BE2C (cell line): Measurements from ENCODE around the gene KRTAP4-6.
"Not testable (repeated sequence)": the region's sequence is repeated elsewhere in the genome, so short reads cannot be mapped to it uniquely, and the experiment has no call there.

ENCODE experiments used
- DNase-seq: peaks from one replicate; pipeline ENCODE4 v3.0.0-alpha.2; 2020
- H3K27me3 ChIP-seq: fragments of 250-450 bp; sonication (Bioruptor Pico); 2 replicates; pipeline ENCODE4 v1.5.1; 2020; ENCODE audit warnings: mild to moderate bottlenecking
- H3K36me3 ChIP-seq: fragments of 250-450 bp; sonication (Bioruptor Pico); 2 replicates; pipeline ENCODE4 v1.5.1; 2020; ENCODE audit warnings: mild to moderate bottlenecking
- H3K4me1 ChIP-seq: fragments of 250-450 bp; sonication (Bioruptor Pico); 2 replicates; pipeline ENCODE4 v1.5.1; 2020
- H3K4me3 ChIP-seq: 2 replicates; pipeline ENCODE4 v1.5.1; 2011; ENCODE audit warnings: low read depth, low read length
- H3K9me3 ChIP-seq: fragments of 250-450 bp; sonication (Bioruptor Pico); 2 replicates; pipeline ENCODE4 v1.5.1; 2020
- TF ChIP-seq, protein P1 (sequence below): IDR thresholded peaks from 2 replicates; pipeline ENCODE4 v1.5.1; 2012; ENCODE audit warnings: mild to moderate bottlenecking, low read depth, low read length

Gene KRTAP4-6

DNA sequence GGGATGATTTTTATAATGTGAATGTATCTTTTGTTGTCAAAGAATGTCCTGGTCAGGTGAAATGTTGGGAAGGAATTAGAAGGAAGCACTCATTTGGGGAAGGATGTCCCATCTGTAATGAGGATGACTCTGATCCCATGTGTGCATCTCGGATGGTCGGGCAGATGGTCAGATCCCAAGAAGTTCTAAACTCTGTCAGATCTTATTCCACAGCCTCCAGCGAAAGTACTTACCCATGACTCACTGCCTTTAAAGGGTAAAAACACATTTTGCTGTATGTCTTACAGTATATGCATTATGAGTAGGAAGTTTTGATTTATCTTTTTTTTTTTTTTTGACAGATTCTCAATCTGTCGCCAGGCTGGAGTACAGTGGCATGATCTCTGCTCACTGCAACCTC lies 21.6 kb downstream of the KRTAP4-6 start:
- Histone ChIP-seq H3K4me1 (no peaks in the 10 kb centered on the region), H3K9me3 (no peaks in the 10 kb centered on the region), H3K4me3 (no peak overlapping the region), H3K36me3 (no peaks in the 10 kb centered on the region), H3K27me3 (peaks cover 8% of the 10 kb centered on the region)
- TF ChIP-seq, protein P1, sequence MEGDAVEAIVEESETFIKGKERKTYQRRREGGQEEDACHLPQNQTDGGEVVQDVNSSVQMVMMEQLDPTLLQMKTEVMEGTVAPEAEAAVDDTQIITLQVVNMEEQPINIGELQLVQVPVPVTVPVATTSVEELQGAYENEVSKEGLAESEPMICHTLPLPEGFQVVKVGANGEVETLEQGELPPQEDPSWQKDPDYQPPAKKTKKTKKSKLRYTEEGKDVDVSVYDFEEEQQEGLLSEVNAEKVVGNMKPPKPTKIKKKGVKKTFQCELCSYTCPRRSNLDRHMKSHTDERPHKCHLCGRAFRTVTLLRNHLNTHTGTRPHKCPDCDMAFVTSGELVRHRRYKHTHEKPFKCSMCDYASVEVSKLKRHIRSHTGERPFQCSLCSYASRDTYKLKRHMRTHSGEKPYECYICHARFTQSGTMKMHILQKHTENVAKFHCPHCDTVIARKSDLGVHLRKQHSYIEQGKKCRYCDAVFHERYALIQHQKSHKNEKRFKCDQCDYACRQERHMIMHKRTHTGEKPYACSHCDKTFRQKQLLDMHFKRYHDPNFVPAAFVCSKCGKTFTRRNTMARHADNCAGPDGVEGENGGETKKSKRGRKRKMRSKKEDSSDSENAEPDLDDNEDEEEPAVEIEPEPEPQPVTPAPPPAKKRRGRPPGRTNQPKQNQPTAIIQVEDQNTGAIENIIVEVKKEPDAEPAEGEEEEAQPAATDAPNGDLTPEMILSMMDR: no peak
- DNase-seq: no peak

DNA sequence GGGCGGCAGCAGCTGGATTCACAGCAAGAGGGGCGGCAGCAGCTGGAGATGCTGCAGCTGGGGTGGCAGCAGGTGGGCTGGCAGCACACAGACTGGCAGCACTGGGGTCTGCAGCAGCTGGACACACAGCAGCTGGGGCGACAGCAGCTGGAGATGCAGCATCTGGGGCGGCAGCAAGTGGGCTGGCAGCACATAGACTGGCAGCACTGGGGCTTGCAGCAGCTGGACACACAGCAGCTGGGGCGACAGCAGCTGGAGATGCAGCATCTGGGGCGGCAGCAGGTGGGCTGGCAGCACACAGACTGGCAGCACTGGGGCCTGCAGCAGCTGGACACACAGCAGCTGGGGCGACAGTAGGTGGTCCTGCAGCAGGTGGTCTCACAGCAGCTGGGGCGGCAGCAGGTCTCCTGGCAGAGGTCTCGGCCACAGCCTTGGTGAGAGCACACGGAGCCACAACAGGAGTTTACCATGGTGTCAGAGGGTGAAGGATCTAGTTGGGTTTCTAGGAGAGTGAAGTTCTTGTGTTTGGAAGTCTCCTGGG lies 22.4 kb downstream of the KRTAP4-6 start, which contains the start of gene KRTAP4-11:
TSS of gene KRTAP4-11 (minus strand) at position 528 of the 541 bp plus-strand sequence. CDS start at position 470, 58 bp downstream.
- not testable (repeated sequence) for H3K36me3 ChIP-seq, H3K27me3 ChIP-seq, H3K4me1 ChIP-seq, H3K4me3 ChIP-seq, H3K9me3 ChIP-seq, DNase-seq

DNA sequence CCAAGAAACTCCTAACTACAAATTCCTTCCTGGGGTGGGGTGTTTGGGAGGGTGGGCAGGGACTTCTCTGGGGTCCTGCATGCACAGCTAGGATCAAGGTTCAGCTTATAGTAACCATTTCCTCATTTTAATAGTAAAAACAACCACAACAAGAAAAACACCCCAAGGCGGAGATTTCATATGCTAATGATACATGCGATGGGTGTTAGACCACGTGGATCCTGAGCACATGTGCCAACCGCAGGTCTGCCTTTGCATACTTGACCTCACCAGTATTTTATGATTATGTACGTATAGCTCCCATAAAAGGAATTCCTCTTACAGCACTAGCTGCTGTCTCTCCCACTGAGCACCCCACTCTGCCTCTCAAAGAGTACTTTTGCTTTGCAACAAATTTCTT lies 24.0 kb downstream of the KRTAP4-6 start:
- Histone ChIP-seq H3K4me3 (no peak overlapping the region), H3K27me3 (peaks cover 4% of the 10 kb centered on the region; the same call in 1 of the 2 replicates), H3K4me1 (no peaks in the 10 kb centered on the region), H3K36me3 (no peaks in the 10 kb centered on the region), H3K9me3 (no peaks in the 10 kb centered on the region)
- TF ChIP-seq, protein P1: no peak
- DNase-seq: no peak

DNA sequence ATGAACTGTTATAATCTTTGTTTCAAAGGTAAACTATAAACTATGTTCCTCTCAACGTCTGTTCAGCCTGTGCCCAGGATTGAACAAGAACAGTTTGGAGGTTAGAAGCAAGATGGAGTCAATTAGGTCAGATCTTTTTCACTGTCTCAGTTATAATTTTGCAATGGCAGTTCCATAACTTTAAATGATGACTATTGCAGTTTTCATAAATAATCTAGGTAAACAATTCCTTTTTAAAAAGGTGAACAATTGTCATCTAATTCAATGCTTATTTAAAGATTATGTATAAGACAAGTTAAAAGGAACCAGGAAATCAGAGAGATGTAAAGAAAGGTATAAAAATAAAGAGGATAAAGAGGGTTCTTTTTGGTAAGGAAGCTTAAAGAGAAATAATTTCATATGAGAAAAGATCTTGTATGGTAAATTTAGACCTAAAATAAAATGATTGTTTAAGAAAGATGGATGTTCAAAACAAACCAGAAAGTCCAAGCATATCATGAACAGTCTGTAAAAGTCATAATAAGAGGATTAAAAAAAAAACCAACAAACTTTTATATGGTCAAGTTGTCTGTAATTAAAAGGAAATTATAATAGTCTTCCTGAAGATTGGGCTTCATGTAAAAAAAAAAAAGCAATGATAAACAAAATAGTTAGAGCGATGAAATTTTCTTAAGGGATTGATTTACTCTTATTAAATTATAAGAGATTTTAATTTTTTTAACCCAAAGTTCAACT lies 29.0 kb downstream of the KRTAP4-6 start:
- Histone ChIP-seq H3K27me3 (peaks cover 3% of the 10 kb centered on the region; the same call in 1 of the 2 replicates), H3K4me1 (no peaks in the 10 kb centered on the region), H3K4me3 (no peak overlapping the region), H3K36me3 (no peaks in the 10 kb centered on the region), H3K9me3 (no peaks in the 10 kb centered on the region)
- TF ChIP-seq, protein P1: no peak
- no peak for DNase-seq

DNA sequence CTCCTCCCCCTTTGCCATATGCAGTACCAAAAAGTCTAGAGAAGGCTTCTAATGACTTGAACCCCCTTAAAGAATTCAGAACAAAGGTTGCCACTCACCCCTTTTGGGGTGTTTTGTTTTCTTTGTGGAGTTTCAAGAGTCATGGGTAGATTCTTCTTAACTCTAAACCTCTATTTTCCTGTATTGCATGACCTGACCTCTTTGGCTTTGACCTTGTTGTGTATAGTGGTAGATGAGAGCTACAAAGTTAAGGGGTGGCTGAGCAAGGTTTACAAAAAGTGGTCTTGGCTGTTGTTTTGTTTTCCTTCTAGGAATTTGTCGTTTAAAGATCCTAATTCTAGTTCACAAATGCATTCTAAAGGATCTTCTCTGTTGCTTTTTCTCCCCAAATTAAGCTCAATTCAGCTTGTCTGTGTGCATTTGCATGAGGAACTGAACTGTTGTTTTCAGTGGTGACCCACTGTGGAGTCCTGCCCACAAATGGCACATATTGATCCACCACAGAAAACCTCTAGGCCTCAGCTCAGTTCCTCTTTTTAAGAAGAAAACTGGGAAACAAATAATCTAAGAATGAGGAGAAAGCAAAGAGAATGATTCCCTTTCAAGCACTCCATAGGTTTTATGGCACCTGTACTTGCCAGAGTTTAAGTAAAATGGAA lies 31.5 kb downstream of the KRTAP4-6 start:
- not testable (repeated sequence) for H3K27me3 ChIP-seq, H3K9me3 ChIP-seq, H3K36me3 ChIP-seq, H3K4me1 ChIP-seq, DNase-seq, H3K4me3 ChIP-seq

DNA sequence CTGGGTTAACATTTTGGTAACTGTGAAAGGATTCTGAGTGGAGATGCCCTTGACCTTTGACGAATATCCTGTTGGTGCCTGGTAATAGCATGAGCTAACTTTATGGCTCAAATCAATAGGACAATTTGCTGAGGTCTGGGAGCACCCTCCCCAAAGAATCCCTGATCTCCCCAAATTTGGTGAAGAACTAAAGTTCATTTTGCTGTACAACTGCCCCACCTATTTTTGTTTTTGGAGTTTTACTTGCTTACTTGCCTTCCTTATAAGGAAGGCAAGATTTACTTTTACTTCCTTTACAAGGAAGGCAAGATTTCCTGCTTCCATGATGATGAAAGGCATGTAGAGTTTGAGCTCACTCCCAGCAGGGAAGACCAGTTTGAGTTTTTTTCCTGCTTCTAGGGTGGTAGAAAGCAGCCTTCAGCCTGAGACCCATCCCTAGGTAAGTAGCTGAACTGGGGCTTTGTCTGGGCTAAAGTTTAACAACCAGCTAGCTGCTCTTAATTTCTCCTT lies 32.3 kb downstream of the KRTAP4-6 start:
- DNase-seq: no peak
- TF ChIP-seq, protein P1: no peak
- no peaks in the 10 kb centered on the region for H3K4me1 ChIP-seq
- H3K9me3 ChIP-seq: no peaks in the 10 kb centered on the region
- H3K36me3 ChIP-seq: no peaks in the 10 kb centered on the region
- no peak overlapping the region for H3K4me3 ChIP-seq
- peaks cover 3% of the 10 kb centered on the region; the same call in 1 of the 2 replicates for H3K27me3 ChIP-seq

DNA sequence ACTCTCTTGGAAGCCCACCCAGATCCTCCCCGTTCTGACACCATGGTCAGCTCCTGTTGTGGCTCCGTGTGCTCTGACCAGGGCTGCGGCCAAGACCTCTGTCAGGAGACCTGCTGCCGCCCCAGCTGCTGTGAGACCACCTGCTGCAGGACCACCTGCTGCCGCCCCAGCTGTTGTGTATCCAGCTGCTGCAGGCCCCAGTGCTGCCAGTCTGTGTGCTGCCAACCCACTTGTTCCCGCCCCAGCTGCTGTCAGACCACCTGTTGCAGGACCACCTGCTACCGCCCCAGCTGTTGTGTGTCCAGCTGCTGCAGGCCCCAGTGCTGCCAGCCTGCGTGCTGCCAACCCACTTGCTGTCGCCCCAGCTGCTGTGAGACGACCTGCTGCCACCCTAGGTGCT lies 35.0 kb downstream of the KRTAP4-6 start, which contains the start of gene KRTAP4-9:
TSS of gene KRTAP4-9 (plus strand) at position 43 of the 400 bp plus-strand sequence. CDS start at position 43, 0 bp downstream.
- DNase-seq, H3K4me1 ChIP-seq, H3K9me3 ChIP-seq, H3K4me3 ChIP-seq, H3K36me3 ChIP-seq, H3K27me3 ChIP-seq: not testable (repeated sequence)

DNA sequence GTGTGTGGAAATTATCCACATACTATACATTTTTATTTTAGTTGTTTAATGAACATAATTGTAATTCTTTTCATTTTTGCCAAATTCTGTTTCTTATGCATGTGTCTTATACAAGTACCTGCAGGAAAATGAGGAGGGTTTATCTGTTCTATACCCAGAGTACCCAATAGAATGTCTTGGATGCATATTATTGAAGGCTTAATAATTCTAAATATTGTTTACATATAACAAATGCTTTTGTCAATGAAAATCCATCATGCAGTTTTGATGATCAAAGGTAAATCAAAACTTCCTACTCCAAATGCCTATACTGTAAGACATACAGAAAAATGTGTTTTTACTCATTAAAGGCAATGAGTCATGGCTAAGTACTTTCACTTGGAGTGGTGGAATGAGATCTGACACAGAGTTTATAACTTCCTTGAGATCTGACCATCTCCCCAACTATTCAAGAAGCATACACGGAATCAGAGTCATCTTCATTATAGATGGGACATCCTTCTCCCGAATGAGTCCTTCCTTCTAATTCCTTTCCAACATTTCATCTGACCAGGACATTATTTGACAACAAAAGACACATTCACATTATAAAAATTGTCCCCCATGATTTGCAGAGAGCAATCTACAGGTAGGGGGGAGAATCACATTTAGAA lies 35.8 kb downstream of the KRTAP4-6 start:
- H3K36me3 ChIP-seq, H3K27me3 ChIP-seq, H3K9me3 ChIP-seq, DNase-seq, H3K4me1 ChIP-seq, H3K4me3 ChIP-seq: not testable (repeated sequence)
